NCI-H1105 treated with DMSO at 0.1 percent for 48 hours (cell line): Measurements from ENCODE around the gene ABHD17B.
A peak's percentile ranks its signal among the peaks of the same experiment; 100 is the strongest.

Source experiments
- DNase-seq: peaks from one replicate; lab custom pipeline; 2025; lab: John Stamatoyannopoulos, UW

Gene ABHD17B

GRCh38 chr9:71876829-71877228 is 34.2 kb downstream of the ABHD17B start:
- DNase-seq, result no peak

GRCh38 chr9:71876106-71876505 is 34.9 kb downstream of the ABHD17B start:
- DNase-seq, result no peak

GRCh38 chr9:71875345-71875744 is 35.6 kb downstream of the ABHD17B start:
- DNase-seq, result no peak

GRCh38 chr9:71863631-71864030 is 47.4 kb downstream of the ABHD17B start:
- no peak for DNase-seq

- DNase-seq, result no peak
Observed at GRCh38 chr9:71861618-71862017, 49.4 kb downstream of the ABHD17B start.

- DNase-seq, result no peak
Observed at GRCh38 chr9:71859939-71860338, 51.1 kb downstream of the ABHD17B start.

GRCh38 chr9:71858812-71859211 is 52.2 kb downstream of the ABHD17B start:
- DNase-seq, result no peak

- DNase-seq, result no peak
Observed at GRCh38 chr9:71858102-71858798, 52.7 kb downstream of the ABHD17B start.

- no peak for DNase-seq
Observed at GRCh38 chr9:71857159-71857558, 53.8 kb downstream of the ABHD17B start.

- DNase-seq, result peak; percentile 73
Observed at GRCh38 chr9:71854811-71855210, 56.2 kb downstream of the ABHD17B start.

GRCh38 chr9:71853084-71853483 is 57.9 kb downstream of the ABHD17B start:
- no peak for DNase-seq

- no peak for DNase-seq
Observed at GRCh38 chr9:71850996-71851395, 60.0 kb downstream of the ABHD17B start.

- DNase-seq, result no peak
Observed at GRCh38 chr9:71847892-71848291, 63.1 kb downstream of the ABHD17B start.

GRCh38 chr9:71844808-71845207 is 66.2 kb downstream of the ABHD17B start:
- no peak for DNase-seq

- no peak for DNase-seq
Observed at GRCh38 chr9:71839668-71840067, 71.3 kb downstream of the ABHD17B start.

GRCh38 chr9:71835596-71835995 is 75.4 kb downstream of the ABHD17B start:
- no peak for DNase-seq

- no peak for DNase-seq
Observed at GRCh38 chr9:71830929-71831328, 80.1 kb downstream of the ABHD17B start.

- no peak for DNase-seq
Observed at GRCh38 chr9:71830153-71830552, 80.8 kb downstream of the ABHD17B start.

GRCh38 chr9:71826279-71826678 is 84.7 kb downstream of the ABHD17B start:
- no peak for DNase-seq

- no peak for DNase-seq
Observed at GRCh38 chr9:71824257-71824656, 86.7 kb downstream of the ABHD17B start.

GRCh38 chr9:71822935-71823334 is 88.1 kb downstream of the ABHD17B start:
- DNase-seq, result no peak

GRCh38 chr9:71822456-71822855 is 88.5 kb downstream of the ABHD17B start:
- no peak for DNase-seq

GRCh38 chr9:71821405-71821804 is 89.6 kb downstream of the ABHD17B start:
- DNase-seq, result no peak

GRCh38 chr9:71820403-71820921 is 90.5 kb downstream of the ABHD17B start:
- no peak for DNase-seq
